ELR (cell line): ENCODE measurements around the gene CCNI.
"Not testable (repeated sequence)": the region's sequence is repeated elsewhere in the genome, so short reads cannot be mapped to it uniquely, and the experiment has no call there.

Source experiments
- DNase-seq: peaks from one replicate; pipeline ENCODE4 v3.0.0-alpha.2; 2015; ENCODE audit warnings: low read depth

Gene CCNI

GRCh38 chr4:77039796-77040195, 36.0 kb downstream of the CCNI start:
- DNase-seq, result no peak

DNA sequence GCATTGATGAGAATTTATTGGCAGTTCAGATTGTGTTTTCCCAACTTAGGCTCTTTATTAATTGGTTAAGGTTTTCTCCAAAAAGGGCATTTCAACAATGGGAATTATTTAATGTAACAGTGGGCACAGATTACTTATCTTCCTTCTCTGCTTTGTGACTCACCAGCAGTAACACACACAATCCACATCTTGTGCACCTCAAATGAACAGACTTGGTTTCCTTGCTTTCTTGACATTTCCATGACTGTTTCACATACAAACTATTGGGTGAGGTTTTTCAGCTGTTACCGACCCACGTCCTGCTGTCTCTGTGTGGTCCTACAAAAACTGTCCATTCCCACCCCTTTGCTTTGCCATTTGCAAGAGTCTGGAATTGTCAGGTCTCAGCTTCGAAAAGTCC, 38.1 kb downstream of the CCNI start:
- DNase-seq, result no peak

DNA sequence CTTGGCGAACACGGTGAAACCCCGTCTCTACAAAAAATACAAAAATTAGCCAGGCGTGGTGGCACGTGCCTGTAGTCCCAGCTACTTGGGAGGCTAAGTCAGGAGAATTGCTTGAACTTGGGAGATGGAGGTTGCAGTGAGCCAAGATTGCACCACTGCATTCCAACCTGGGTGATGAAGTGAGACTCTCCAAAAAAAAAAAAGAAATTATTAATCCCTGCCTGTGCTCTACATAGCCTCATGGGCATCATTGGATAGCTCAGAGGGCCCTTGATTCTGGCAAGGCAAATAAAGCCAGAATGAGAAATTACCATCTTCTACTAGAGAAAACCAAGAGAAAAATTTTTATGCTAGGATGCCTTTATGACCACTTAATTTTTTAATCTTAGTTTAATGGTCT, 38.6 kb downstream of the CCNI start:
- not testable (repeated sequence) for DNase-seq

GRCh38 chr4:77036206-77036605, 39.6 kb downstream of the CCNI start:
- DNase-seq, result no peak

- no peak for DNase-seq
Observed at GRCh38 chr4:77035153-77035552, 40.6 kb downstream of the CCNI start.

DNA sequence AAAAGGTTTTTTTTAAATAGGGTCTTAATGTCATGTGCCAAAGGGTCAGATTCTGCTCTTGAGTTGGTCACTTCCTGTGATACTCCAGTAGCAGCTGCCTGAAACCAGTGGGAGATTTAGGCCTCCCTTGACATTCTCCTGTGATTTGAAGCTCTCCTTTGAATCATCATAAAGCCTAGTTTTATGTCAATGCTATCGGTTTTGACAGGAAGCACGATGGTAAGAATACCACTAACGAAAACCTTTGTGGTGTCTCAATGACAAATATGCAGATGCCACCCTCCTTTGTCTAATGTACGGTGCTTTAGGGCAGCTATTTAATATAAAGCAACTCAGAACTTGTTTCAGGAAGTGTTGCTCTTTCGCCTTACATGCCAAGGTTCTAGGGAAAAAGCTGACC, 44.2 kb downstream of the CCNI start:
- DNase-seq, result no peak

DNA sequence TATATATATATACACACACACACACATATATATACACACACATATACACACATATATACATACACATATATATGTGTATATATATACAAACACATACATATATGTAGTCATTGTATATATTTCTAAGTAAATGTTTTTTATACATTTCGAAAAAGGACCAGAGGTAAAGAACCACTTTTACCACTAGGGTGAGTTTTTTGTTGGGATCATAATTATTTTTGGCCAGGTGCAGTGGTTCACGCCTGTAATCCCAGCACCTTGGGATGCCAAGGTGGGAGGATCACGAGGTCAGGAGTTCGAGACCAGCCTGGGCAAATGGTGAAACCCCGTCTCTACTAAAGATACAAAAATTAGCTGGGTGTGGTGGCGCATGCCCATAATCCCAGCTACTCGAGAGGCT, 46.0 kb downstream of the CCNI start:
- not testable (repeated sequence) for DNase-seq

DNA sequence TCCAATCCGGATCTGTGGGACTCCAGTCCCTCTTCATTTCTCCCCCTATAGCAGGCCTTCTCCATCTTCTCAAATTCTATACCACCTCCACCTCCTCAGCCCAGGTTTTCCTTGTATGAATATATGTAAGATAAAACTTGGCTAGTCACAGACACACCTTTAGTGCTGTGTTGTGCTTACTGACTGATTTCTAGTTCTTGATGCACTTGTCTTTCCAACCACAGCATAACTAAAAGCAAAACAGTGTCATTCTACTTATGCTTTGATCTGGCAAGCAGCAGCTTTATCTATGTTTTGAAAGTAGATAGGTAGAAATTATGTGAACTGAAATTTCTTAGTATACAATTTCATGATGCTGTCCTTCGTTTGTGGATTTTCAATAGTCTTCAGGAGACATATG, 47.5 kb downstream of the CCNI start:
- no peak for DNase-seq

DNA sequence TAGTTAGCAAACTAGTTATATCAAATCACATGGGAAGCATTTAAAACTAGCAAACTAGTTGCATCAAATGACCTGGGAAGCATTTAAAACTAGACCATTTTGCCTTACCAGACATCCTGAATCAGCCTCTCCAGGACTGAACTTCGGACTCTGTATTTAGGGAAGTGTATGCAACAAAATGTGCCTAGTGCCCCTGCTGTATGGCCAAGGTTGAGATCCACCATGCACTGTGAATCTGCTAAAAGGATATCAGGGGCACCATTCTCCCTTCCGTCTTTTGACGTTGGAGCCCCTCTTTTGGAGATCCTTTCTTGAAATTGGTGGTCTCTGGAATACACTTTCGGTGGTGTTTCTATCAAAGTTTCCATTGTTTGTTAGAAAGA, 49.5 kb downstream of the CCNI start:
- no peak for DNase-seq

DNA sequence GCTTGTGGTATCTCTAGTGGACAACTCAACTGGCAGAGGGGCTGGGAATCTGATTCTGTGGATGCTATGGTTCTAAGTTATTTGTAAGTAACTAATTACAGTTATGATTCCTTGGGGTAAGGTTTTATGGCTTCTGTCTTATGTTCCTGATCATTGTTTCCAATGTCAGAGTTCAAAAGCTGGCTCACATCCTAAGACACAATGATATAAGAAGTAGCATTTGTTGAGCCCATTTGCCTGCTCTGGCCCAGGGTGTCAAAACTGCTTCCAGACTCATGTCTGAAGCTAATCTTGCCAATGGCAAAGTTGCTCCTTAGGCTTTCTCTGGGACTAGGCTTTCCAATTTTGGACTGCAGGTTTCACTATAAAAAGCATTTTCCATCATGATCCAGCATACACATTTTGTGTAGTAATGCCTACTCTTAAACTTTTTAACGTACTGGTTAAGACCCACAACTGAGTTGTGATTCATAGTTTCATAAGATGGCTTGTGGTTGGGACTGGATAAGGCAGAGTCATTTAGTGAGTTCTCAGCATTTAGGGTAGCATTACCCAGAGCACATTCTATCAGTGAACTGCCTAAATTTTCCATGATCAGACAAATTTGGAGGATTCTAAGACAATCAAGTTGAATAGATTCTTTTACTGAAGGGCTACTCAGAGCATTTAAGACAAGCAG, 50.0 kb downstream of the CCNI start:
- DNase-seq, result peak; percentile 31

GRCh38 chr4:77023920-77024319, 51.9 kb downstream of the CCNI start:
- DNase-seq, result no peak

DNA sequence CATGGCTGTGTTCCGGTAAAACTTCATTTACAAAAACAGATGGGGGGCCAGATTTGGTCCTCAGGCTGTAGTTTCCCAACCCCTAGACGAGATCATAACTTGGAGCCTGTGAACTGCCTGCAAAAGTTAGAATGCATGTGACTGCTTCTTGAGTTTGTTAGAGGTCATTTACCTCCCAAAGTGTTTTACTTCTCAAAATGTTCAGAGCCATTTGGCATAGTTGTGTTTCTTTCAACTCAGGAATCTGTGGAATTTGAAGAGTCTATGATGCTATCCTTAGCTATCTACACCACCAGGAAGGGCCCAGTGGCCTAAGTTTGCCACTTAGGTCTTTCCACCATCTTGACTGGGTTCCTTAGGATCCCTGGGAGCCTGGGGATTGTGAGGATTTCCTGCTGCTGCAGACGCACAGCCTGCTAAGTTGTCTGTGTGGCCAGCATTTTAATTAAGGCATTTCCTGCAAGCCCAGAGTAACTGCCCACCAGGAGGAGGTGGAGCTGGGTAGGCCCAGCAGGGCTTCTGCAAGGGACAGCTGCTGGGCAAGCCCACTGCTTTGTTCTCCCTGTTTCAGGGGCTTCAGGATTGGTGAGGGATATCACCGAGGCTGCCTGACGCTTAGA, 53.1 kb downstream of the CCNI start:
- DNase-seq, result peak; percentile 55

DNA sequence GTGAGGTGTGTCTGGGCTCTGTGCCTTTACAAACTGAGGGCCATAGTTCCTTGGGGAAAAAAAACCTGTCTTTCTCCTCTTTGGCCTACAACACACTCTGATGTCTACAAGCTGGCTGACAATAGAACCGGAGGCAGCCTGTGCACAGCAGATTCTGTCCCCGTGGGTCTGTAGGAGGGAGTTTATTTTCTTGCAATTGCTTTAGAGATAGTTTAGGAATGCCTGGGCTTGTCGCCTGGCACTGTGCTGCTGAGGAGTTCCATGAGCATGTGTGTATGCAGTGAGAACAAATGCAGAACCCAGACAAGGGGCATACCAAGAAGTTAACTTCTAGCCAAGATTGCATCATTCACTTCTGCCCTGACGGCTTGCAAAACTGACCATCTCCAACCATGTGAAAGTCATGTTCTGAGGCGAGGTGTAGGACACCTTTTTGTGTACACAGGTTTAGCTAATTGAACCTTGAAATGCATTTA, 54.1 kb downstream of the CCNI start:
- no peak for DNase-seq

DNA sequence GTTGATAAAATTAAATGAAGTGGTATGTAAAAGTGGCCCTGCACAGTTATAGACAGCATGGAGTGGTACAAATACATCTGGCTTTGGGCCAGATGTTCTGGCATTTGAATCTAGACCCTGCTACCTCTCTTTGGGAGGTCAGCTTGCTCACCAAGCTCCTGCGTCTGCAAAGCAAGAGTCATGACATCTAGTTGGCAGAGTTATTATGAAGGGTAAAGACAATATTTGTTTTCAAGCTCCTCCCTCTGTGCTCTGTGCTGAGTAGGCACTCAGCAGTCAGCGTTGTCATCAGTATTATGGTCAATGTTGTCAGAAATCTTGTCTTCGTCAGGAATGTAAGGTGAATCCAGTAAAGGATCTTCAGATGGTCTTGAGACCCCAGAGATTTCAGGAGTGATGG, 55.8 kb downstream of the CCNI start:
- no peak for DNase-seq

DNA sequence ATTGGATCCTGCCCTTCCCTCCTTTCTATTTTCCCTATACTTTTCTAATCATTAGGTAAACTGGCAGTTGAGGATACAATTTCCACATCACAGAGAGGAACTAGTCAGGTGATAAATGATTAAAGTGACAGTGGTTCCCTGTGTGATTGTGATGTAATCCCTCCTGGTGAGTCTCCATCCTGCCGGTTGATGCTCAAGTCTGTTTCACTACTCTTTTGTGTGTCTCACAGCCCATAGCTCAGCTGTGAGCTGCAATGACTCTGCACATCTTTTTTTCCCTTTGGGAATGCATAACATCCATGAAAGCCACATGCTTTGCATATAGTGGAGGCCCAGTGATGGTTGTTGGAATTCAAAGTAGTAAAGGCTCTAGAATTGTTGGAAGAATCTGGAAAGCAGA, 60.4 kb downstream of the CCNI start:
- peak; percentile 85 for DNase-seq

GRCh38 chr4:77014256-77014655, 61.5 kb downstream of the CCNI start:
- DNase-seq, result peak; percentile 37

GRCh38 chr4:77012726-77013125, 63.1 kb downstream of the CCNI start:
- no peak for DNase-seq

DNA sequence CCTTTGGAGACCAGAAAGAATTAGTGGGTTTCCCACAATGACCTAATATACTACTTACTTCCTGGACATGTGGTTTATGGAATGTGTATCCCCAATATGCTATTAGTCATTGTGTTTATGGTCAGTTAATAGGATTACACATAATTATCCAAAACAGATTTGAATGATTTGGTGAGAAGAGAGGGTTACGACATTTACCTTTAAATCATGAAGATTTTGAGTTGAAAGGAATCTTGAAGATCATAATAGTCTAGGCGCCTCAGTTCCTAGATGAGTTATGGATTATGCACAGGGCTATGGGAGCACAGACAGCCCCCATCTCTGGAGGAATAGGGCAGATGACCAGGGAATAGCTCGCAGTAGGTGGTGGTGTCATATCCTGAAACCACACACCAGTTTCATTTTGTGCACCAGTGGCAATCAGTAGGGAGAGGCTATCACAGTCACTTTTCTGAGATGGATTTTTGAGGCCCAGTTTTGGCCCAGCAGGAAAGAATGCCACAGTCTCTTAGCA, 64.9 kb downstream of the CCNI start:
- peak; percentile 92 for DNase-seq

DNA sequence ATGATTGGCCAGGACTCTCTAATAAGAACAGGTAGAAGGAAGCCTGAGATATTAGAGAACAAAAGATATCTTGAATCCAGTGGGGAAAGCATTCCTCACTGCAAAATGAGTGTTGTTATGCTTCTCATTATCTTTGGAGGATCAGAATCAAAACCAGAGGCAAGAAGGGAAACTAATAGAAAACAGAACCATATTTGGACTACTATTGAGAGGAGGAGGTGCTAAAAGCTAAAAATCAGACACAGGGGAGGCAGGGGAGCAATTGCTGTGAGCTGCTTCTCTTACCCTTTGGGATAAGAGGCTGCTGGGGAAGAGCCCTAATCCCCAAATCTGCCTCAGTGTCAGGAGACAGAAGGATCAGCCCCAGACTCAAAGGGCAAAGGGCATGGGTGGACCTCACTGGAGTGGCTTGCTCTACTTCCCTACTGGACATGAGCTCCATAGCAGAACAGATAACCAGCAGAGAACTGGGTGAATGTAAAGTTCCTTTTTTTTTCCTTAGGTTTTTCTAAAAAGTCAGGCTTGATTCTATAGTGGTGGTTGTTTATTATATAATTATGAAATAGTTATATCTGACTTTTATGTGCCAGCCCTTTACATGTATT, 66.2 kb downstream of the CCNI start:
- DNase-seq, result no peak

DNA sequence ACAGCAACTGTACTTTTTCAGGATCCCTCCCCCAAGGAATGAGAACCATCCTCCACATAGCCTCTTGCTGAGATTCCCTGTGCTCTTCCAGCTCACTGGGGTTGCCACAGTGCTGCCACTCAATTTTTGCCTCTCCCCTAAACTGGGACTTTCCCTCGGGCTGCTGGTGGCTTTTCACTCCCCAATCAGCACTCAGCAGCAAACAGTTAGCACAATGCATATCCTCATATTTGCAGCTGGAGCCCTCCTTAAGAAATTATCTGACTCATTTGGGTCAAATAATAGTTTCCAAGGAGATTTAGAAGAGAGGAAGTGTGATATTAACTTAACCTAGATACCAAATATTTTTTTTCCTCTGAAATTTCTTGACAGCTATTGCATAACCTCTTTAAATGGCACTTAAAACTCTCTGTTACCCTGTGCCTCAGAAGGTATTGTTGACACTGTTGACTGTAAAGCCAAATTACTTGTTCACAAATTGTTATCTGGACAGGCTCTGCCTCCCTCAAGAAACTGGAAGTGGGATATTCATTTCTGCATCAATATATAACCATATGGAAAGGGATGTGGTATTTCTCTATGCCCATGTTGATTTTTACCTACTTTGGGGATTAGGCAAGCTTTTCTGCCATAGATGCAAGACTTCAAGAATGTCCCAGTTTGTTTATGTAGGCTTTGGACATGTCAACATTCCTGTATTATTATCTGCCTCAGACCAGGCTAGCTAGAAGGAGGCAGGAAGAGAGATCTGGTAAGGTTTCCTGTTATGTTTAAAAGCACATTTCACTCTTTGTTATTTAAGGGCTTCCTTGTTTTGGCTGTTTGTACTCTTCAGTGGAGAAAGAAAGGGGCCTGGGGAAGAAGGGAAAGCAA, 68.2 kb downstream of the CCNI start:
- DNase-seq, result peak; percentile 67

DNA sequence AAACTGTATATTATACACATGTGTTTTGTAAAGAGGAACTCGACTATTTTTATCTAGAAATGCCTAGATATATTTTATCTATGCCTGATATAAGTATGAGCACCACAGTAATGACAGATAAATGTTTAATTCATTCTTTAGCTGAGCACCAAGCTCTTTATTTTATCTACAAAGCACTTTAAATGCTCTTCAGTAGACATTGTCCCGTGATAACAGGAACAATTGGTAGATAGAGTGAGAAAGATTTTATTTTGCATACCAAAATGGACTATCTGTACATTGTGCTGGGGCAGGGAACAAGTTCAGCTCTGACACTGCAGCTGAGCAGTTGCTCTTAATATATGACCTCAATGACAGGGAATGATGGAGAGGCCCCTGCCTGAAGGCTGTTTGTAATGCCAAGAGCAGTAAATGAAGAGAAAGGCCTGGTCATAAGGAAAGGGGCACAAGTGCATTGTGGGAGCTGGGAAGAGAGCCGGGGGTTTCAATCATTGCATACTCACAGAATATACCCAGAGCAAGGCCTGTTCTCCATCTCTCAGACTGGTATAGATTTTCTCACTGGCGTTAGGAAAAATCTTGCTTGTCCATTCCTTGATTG, 68.9 kb downstream of the CCNI start:
- no peak for DNase-seq

DNA sequence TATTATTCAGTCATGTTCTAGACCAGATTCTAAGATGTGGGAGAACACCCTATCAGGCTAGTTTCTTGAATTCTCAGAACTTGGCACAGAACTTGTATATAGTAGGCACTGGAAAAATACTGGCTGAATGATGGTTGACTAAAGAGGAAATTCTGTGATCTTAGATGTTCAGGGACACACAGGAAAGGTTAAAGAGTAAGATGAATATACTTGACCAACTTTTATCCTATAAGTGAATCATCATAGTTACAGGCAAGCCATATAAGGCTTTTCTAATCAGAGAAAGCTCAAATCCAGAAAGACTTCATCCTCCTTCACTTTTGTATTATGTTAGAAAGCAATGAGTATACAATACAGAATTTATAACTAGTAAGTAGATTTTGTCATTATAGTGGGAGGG, 72.4 kb downstream of the CCNI start:
- DNase-seq, result no peak
